ENCODE results near the gene APOL5. TPM values are rescaled to one million over a fixed set of nuclear protein-coding genes. Genes with fewer than 3 reads are reported as not detected.

Gene APOL5
- total RNA-seq, 1 donor from 2014 or later = not detected

DNA sequence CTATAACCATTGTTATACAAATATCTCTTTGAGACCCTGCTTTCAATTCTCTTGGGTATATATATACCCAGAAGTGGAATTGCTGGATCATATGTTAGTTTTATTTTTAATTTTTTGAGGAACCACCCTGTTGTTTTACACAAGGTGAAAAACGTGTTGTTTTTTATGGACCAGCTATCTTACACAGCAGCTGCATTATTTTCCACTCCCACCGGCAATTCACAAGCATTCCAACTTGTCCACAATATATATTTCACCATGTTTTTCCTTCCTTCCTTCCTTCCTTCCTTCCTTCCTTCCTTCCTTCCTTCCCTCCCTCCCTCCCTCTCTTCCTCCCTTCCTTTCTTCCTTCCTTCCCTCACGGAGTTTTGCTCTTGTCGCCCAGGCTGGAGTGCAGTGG, 6.3 kb upstream of the APOL5 start:
- Mint-ChIP-seq H3K27ac (no peak overlapping the region), H3K4me1 (peaks cover 3% of the 10 kb centered on the region), H3K9me3 (peaks cover 13% of the 10 kb centered on the region), H3K36me3 (no peaks in the 10 kb centered on the region), H3K27me3 (ENCODE audit: low read depth) (peaks cover 5% of the 10 kb centered on the region), H3K4me3 (no peak overlapping the region)
- no peak for DNase-seq (ENCODE audit: low spot score in 2 of 2, unreplicated experiment in 2 of 2)
- TF ChIP-seq CTCF (IDR thresholded peaks at IDR 0.05; ENCODE audit: unreplicated experiment) = no peak

DNA sequence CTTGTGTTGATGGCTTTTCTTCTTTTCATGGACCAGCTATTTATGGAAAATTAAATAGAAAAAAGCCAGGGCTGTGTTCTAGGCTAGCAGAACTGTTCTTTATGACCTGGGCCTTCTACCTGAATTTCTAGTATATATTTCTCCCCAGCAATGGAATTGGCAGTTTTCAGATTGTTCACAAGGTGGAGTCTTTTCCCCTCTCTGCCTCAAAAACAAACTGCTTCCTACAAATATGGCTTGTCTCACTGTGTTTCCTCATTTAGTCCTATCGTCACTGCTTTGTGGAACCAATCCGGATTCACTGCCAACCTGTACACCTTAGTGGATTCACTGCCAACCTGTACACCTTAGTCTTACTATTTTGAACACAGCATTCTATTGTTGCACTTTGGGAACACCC, 5.0 kb upstream of the APOL5 start:
- no peaks in the 10 kb centered on the region for H3K36me3 Mint-ChIP-seq
- DNase-seq (ENCODE audit: low spot score in 2 of 2, unreplicated experiment in 2 of 2) = no peak
- no peak overlapping the region for H3K4me3 Mint-ChIP-seq
- peaks cover 6% of the 10 kb centered on the region for H3K27me3 Mint-ChIP-seq (ENCODE audit: low read depth)
- peaks cover 13% of the 10 kb centered on the region for H3K9me3 Mint-ChIP-seq
- TF ChIP-seq CTCF (IDR thresholded peaks at IDR 0.05; ENCODE audit: unreplicated experiment) = no peak
- H3K4me1 Mint-ChIP-seq = peaks cover 3% of the 10 kb centered on the region
- no peak overlapping the region for H3K27ac Mint-ChIP-seq

DNA sequence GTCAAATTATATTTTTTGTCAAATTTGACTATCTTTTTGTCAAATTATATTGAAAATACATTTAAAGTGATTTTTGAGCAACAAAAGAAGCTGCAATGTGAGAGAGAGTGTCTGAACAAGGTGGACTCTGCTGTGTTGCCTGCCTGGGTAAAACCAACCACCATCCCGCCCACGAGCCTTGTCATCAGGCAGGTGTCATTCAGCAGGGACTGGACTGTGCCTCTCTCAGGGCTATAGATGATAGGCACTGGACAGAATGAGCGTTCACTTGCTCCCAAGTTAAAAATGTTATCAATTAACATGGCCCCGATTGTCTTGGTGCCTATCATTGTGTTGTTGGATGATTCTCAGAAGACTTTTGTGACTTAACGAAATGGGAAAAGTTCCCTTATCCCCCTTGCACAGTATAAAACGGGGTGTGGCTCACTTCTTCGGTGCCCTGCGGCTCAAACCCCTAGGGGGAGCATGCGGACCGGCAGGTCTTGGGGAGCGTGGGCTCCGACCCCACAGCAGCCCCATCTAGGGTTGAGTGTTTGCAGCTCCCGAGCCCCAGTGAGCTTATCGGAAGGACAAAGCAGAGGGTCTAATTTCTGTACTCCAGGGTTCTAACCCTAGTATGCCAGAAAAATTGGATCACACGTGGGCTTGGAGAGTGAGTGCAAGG, 1.7 kb downstream of the APOL5 start:
- TF ChIP-seq CTCF (IDR thresholded peaks at IDR 0.05; ENCODE audit: unreplicated experiment) = no peak
- Mint-ChIP-seq H3K4me3 (no peak overlapping the region), H3K27me3 (ENCODE audit: low read depth) (peaks cover 6% of the 10 kb centered on the region), H3K27ac (no peak overlapping the region), H3K4me1 (peaks cover 5% of the 10 kb centered on the region), H3K9me3 (peaks cover 5% of the 10 kb centered on the region), H3K36me3 (no peaks in the 10 kb centered on the region)
- no peak for DNase-seq (ENCODE audit: low spot score in 2 of 2, unreplicated experiment in 2 of 2)

- Mint-ChIP-seq H3K36me3 (no peaks in the 10 kb centered on the region), H3K27me3 (ENCODE audit: low read depth) (peaks cover 3% of the 10 kb centered on the region), H3K4me3 (no peak overlapping the region), H3K27ac (no peak overlapping the region), H3K4me1 (peaks cover 16% of the 10 kb centered on the region), H3K9me3 (peaks cover 5% of the 10 kb centered on the region)
- TF ChIP-seq CTCF (IDR thresholded peaks at IDR 0.05; ENCODE audit: unreplicated experiment) = no peak
- no peak for DNase-seq (ENCODE audit: low spot score in 2 of 2, unreplicated experiment in 2 of 2)
Observed at GRCh38 chr22:35721960-35722359, 4.3 kb downstream of the APOL5 start.

DNA sequence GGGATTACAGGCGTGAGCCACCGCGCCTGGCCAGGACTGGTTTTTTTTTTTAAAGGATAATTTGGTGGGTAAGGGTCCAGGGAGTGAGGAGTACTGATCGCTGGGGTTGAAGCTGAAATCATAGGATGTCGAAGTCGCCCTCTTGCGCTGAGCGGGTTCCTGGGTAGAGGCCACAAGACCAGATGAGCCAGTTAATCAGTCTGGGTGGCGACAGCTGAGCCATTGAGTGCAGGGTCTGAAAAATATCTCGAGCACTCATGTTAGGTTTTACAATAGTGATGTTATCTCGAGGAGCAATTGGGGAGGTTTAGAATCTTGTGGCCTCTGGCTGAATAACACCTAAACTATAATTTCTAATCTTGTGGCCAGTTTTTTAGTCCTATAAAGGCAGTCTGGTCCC, 7.8 kb downstream of the APOL5 start:
- Mint-ChIP-seq H3K36me3 (no peaks in the 10 kb centered on the region), H3K27ac (no peak overlapping the region), H3K4me1 (peaks cover 16% of the 10 kb centered on the region), H3K9me3 (no peaks in the 10 kb centered on the region), H3K4me3 (no peak overlapping the region), H3K27me3 (ENCODE audit: low read depth) (peaks cover 4% of the 10 kb centered on the region)
- DNase-seq (ENCODE audit: low spot score in 2 of 2, unreplicated experiment in 2 of 2) = no peak
- TF ChIP-seq CTCF (IDR thresholded peaks at IDR 0.05; ENCODE audit: unreplicated experiment) = no peak

DNA sequence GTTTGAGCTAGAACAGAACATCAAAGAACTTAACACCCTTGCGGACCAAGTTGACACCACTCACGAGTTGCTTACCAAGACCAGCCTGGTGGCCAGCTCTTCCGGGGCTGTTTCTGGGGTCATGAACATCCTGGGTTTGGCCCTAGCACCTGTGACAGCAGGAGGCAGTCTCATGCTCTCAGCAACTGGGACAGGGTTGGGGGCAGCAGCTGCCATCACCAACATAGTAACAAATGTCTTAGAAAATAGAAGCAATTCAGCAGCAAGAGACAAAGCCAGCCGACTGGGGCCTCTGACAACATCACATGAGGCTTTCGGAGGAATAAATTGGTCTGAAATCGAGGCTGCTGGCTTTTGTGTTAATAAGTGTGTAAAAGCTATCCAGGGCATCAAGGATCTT, 8.7 kb downstream of the APOL5 start:
- TF ChIP-seq CTCF (IDR thresholded peaks at IDR 0.05; ENCODE audit: unreplicated experiment) = no peak
- H3K9me3 Mint-ChIP-seq = no peaks in the 10 kb centered on the region
- DNase-seq (ENCODE audit: low spot score in 2 of 2, unreplicated experiment in 2 of 2) = no peak
- no peak overlapping the region for H3K4me3 Mint-ChIP-seq
- peaks cover 9% of the 10 kb centered on the region for H3K27me3 Mint-ChIP-seq (ENCODE audit: low read depth)
- peaks cover 16% of the 10 kb centered on the region for H3K4me1 Mint-ChIP-seq
- no peaks in the 10 kb centered on the region for H3K36me3 Mint-ChIP-seq
- no peak overlapping the region for H3K27ac Mint-ChIP-seq
